Measurements from ENCODE around the gene ATP1A3. TPM values are rescaled to one million over a fixed set of nuclear protein-coding genes. Genes with fewer than 3 reads are reported as not detected.

ATP1A3 gene
- total RNA-seq, 4 donors from 2014 or later: not detected

GRCh38 chr19:41920882-41921576 is 73.0 kb downstream of the ATP1A3 start:
- TF ChIP-seq POLR2A (IDR thresholded peaks at IDR 0.05): no peak
- no peak for TF ChIP-seq CTCF (IDR thresholded peaks at IDR 0.05)
- no peak for DNase-seq (ENCODE audit: low spot score in 2 of 2)
- 6 to 14% methylated on average over 26 of the region's 26 CpGs for WGBS, 2 donors
- no peak overlapping the region for H3K4me3 ChIP-seq (ENCODE audit: low read depth, poor library complexity, severe bottlenecking)
- intact Hi-C loops (cut with DNase I; ENCODE audit: low total_unique reads): no loop called here

- no peak for DNase-seq (ENCODE audit: low spot score in 2 of 2)
- TF ChIP-seq POLR2A (IDR thresholded peaks at IDR 0.05) (no peak), CTCF (IDR thresholded peaks at IDR 0.05) (no peak)
- intact Hi-C loops (cut with DNase I; ENCODE audit: low total_unique reads): no loop called here
Observed at GRCh38 chr19:41919948-41920712, 73.9 kb downstream of the ATP1A3 start.

GRCh38 chr19:41918653-41919244 is 75.3 kb downstream of the ATP1A3 start:
- intact Hi-C loops (cut with DNase I; ENCODE audit: low total_unique reads): no loop called here
- 89 to 90% methylated on average over 5 of the region's 5 CpGs for WGBS, 2 donors
- no peak overlapping the region for H3K4me3 ChIP-seq (ENCODE audit: low read depth, poor library complexity, severe bottlenecking)
- DNase-seq (ENCODE audit: low spot score in 2 of 2): no peak
- TF ChIP-seq CTCF (IDR thresholded peaks at IDR 0.05) (no peak), POLR2A (IDR thresholded peaks at IDR 0.05) (no peak)

More at GRCh38 chr19:41919948-41920712, 73.9 kb downstream of the ATP1A3 start:
- no peak overlapping the region for H3K4me3 ChIP-seq (ENCODE audit: low read depth, poor library complexity, severe bottlenecking)
- WGBS, 2 donors: 74 to 88% methylated on average over 33 of the region's 33 CpGs

- no peak overlapping the region for H3K4me3 ChIP-seq (ENCODE audit: low read depth, poor library complexity, severe bottlenecking)
- TF ChIP-seq CTCF (IDR thresholded peaks at IDR 0.05) (no peak), POLR2A (IDR thresholded peaks at IDR 0.05) (no peak)
- 81% methylated on average over 6 of the region's 6 CpGs for WGBS, 2 donors
- intact Hi-C loops (cut with DNase I; ENCODE audit: low total_unique reads): no loop called here
- no peak for DNase-seq (ENCODE audit: low spot score in 2 of 2)
Observed at GRCh38 chr19:41918095-41918494, 75.9 kb downstream of the ATP1A3 start.

GRCh38 chr19:41917676-41918075 is 76.4 kb downstream of the ATP1A3 start:
- no peak for TF ChIP-seq CTCF (IDR thresholded peaks at IDR 0.05)
- no peak for TF ChIP-seq POLR2A (IDR thresholded peaks at IDR 0.05)
- 48 to 62% methylated on average over 5 to 12 of the region's 12 CpGs for WGBS, 2 donors
- H3K4me3 ChIP-seq (ENCODE audit: low read depth, poor library complexity, severe bottlenecking): no peak overlapping the region
- intact Hi-C loops (cut with DNase I; ENCODE audit: low total_unique reads): no loop called here
- no peak for DNase-seq (ENCODE audit: low spot score in 2 of 2)

Other genes with a start within 250 kb of the ATP1A3 start
- 10 to 100 TPM in 2 of 4 donors, 1 to 10 TPM in 2; 2.6 to 23.1 (median 14.5) TPM for gene CEACAM6, start 238.7 kb downstream of the ATP1A3 start, total RNA-seq
- not detected for gene CEACAM3, start 197.6 kb downstream of the ATP1A3 start, total RNA-seq
- not detected for gene LYPD4, start 149.5 kb downstream of the ATP1A3 start, total RNA-seq
- gene DMRTC2, start 149.2 kb downstream of the ATP1A3 start, total RNA-seq: not detected
- 1,000 to 10,000 TPM; 1,327 to 3,048 (median 2,121) TPM for gene RPS19, start 134.0 kb downstream of the ATP1A3 start, total RNA-seq
- under 1 TPM in 1 of 4 donors, not detected in 3; 0.81 TPM for gene CD79A, start 117.0 kb downstream of the ATP1A3 start, total RNA-seq
- gene ARHGEF1, start 111.0 kb downstream of the ATP1A3 start, total RNA-seq: 10 to 100 TPM; 56.9 to 94.3 (median 68.7) TPM
- under 1 TPM in 1 of 4 donors, not detected in 3; 0.16 TPM for gene ERFL, start 65.8 kb downstream of the ATP1A3 start, total RNA-seq
- gene RABAC1, start 34.9 kb downstream of the ATP1A3 start, total RNA-seq: 100 to 1,000 TPM; 125 to 152 (median 128) TPM
- 1 to 10 TPM in 1 of 4 donors, under 1 TPM in 3; 0.11 to 1.4 (median 0.82) TPM for gene GRIK5, start 76.0 kb upstream of the ATP1A3 start, total RNA-seq
- 10 to 100 TPM; 28.4 to 52.1 (median 30.8) TPM for gene ZNF574, start 81.9 kb upstream of the ATP1A3 start, total RNA-seq
- 1 to 10 TPM in 2 of 4 donors, under 1 TPM in 2; 0.67 to 3.8 (median 1.0) TPM for gene POU2F2, start 138.2 kb upstream of the ATP1A3 start, total RNA-seq
- 100 to 1,000 TPM in 2 of 4 donors, 10 to 100 TPM in 2; 82.9 to 135 (median 93.5) TPM for gene DEDD2, start 223.4 kb upstream of the ATP1A3 start, total RNA-seq
- 10 to 100 TPM in 1 of 4 donors, 1 to 10 TPM in 3; 6.9 to 10.7 (median 8.6) TPM for gene ZNF526, start 226.1 kb upstream of the ATP1A3 start, total RNA-seq
- gene GSK3A, start 248.4 kb upstream of the ATP1A3 start, total RNA-seq: 10 to 100 TPM; 31.4 to 42.0 (median 34.1) TPM

All from lower leg skin (tissue), 4 donors.